ENCODE results near the gene MYBL2. TPM values are rescaled to one million over a fixed set of nuclear protein-coding genes. Genes with fewer than 3 reads are reported as not detected.

MYBL2 gene
- total RNA-seq, 1 experiment from 2014 or later = 345 TPM

DNA sequence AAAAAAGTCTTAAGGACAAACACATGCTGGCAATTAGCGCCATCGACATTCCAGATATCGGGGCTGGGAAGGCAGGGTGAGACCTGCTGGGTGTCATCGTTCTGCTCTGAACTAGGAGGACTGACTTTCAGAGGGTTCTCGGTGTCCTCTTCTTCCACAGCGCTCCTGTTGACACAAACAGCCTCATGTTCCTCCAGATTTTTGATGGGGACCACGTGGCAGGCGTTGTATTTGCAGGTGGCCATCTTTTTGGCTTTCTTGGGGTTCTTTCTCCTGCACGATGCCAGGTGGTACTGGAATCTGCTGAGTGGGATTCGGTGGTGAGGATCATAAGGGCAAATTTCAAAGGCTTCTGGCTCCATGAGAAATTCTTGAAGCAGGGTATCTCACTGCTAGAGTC is 59.4 kb downstream of the MYBL2 start:
- H3K4me1 ChIP-seq = peaks cover 5% of the 10 kb centered on the region; the same call in 1 of the 2 replicates
- BruUV-seq (replicated peaks) = no TSS peak
- H3K4me1 Mint-ChIP-seq (ENCODE audit: low read depth, unreplicated experiment) = peaks cover 7% of the 10 kb centered on the region

DNA sequence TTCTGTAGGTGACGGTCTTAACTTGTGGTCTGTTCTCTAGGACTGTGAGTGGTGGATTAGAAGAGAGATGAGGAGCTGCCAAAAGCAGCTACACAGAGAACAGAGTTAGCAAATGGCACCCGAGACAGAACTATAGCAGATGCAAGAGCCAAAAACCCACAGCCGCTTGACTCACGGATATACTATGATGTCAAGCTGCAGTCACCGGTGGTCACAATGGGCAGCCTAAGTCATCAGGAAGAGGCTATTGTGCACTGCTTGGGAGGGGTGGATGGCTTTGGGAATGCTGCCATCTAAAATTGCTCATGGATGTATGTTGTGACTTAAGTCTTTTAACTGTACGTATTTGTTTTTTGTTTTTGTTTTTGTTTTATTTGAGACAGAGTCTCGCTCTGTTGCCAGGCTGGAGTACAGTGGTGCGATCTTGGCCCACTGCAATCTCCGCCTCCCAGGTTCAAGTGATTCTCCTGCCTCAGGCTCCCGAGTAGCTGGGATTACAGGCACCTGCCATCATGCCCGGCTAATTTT is 60.0 kb downstream of the MYBL2 start, which contains the start of gene GTSF1L:
Gene GTSF1L (minus strand): TSS at position 192 of the 528 bp plus-strand sequence. CDS start 308 bp downstream, outside the sequence.
- Histone ChIP-seq H3K36me3 (ENCODE audit: control insufficient read depth, insufficient read depth, low read length) (no peaks in the 10 kb centered on the region), H3K4me1 (peaks cover 5% of the 10 kb centered on the region; the same call in 1 of the 2 replicates), H3K27me3 (replicated peaks; ENCODE audit: control insufficient read depth, insufficient read depth, low read length) (no peaks in the 10 kb centered on the region; the same call in 1 of the 2 replicates), H3K9me3 (no peaks in the 10 kb centered on the region), H3K4me3 (ENCODE audit: low read depth, low read length) (no peak within 1 kb of the TSS)
- Mint-ChIP-seq H3K27ac (ENCODE audit: unreplicated experiment) (no peak within 1 kb of the TSS), H3K27me3 (ENCODE audit: insufficient read depth, unreplicated experiment) (peaks cover 2% of the 10 kb centered on the region), H3K36me3 (ENCODE audit: insufficient read depth, unreplicated experiment) (no peaks in the 10 kb centered on the region), H3K4me3 (ENCODE audit: unreplicated experiment) (no peak within 1 kb of the TSS), H3K4me1 (ENCODE audit: low read depth, unreplicated experiment) (peaks cover 7% of the 10 kb centered on the region), H3K9me3 (ENCODE audit: unreplicated experiment) (no peaks in the 10 kb centered on the region)
- TF ChIP-seq, protein P1, sequence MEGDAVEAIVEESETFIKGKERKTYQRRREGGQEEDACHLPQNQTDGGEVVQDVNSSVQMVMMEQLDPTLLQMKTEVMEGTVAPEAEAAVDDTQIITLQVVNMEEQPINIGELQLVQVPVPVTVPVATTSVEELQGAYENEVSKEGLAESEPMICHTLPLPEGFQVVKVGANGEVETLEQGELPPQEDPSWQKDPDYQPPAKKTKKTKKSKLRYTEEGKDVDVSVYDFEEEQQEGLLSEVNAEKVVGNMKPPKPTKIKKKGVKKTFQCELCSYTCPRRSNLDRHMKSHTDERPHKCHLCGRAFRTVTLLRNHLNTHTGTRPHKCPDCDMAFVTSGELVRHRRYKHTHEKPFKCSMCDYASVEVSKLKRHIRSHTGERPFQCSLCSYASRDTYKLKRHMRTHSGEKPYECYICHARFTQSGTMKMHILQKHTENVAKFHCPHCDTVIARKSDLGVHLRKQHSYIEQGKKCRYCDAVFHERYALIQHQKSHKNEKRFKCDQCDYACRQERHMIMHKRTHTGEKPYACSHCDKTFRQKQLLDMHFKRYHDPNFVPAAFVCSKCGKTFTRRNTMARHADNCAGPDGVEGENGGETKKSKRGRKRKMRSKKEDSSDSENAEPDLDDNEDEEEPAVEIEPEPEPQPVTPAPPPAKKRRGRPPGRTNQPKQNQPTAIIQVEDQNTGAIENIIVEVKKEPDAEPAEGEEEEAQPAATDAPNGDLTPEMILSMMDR (IDR thresholded peaks at IDR 0.05; ENCODE audit: insufficient read depth in 1 of 2, low read depth in 1 of 2, low read length in 1 of 2, severe bottlenecking in 1 of 2, unreplicated experiment in 1 of 2) = no peak
- intact Hi-C loops (cut with micrococcal nuclease; ENCODE audit: unreplicated experiment) = no loop called here
- BruUV-seq (replicated peaks) = no TSS peak
- ChIA-PET POLR2A (no interaction called here), CTCF (no interaction called here)
- DNase-seq = no peak

More for the DNA sequence above, 59.4 kb downstream of the MYBL2 start:
- ChIA-PET POLR2A (no interaction called here), CTCF (interaction anchor here (0.6 kb wide), 1 partner anchor 171 kb away, joined by 8 read pairs; no protein-coding TSS in a partner anchor)
- Histone ChIP-seq H3K4me3 (ENCODE audit: low read depth, low read length) (no peak overlapping the region), H3K27me3 (replicated peaks; ENCODE audit: control insufficient read depth, insufficient read depth, low read length) (no peaks in the 10 kb centered on the region; the same call in 1 of the 2 replicates), H3K9me3 (no peaks in the 10 kb centered on the region), H3K36me3 (ENCODE audit: control insufficient read depth, insufficient read depth, low read length) (no peaks in the 10 kb centered on the region)
- intact Hi-C loops (cut with micrococcal nuclease; ENCODE audit: unreplicated experiment) = no loop called here
- TF ChIP-seq, protein P1 (IDR thresholded peaks at IDR 0.05; ENCODE audit: insufficient read depth in 1 of 2, low read depth in 1 of 2, low read length in 1 of 2, severe bottlenecking in 1 of 2, unreplicated experiment in 1 of 2) = no peak
- Mint-ChIP-seq H3K27me3 (ENCODE audit: insufficient read depth, unreplicated experiment) (peaks cover 2% of the 10 kb centered on the region), H3K27ac (ENCODE audit: unreplicated experiment) (no peak overlapping the region), H3K9me3 (ENCODE audit: unreplicated experiment) (no peaks in the 10 kb centered on the region), H3K4me3 (ENCODE audit: unreplicated experiment) (no peak overlapping the region), H3K36me3 (ENCODE audit: insufficient read depth, unreplicated experiment) (no peaks in the 10 kb centered on the region)
- DNase-seq = no peak

DNA sequence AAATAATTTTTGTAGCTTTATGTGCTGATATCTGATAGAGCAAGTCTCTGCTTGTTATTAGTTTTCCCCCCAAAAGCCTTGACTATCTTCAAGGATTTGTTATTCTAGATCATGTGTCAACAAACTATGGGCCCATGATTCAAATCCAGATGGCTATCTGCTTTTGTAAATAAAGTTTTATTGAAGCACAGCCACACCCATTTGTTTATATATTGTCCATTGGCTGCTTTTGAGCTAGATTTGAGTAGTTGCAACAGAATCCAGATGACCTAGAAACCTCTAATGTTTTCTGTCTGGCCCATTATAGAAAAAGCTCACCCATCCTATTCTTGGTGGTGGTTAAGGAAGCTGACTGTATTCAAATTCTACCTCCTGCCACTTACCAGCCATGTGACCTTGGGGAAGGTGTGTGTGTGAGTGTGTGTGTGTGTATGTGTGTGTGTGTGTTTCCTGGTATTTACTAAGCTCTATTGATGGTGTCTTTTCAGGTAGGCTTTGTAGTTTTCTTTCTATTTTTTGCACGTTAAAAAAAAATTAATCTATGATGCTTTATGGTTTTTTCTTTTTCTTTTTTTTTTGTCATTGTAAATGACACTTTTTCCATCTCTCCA is 61.2 kb downstream of the MYBL2 start:
- Mint-ChIP-seq H3K4me1 (ENCODE audit: low read depth, unreplicated experiment) (peaks cover 7% of the 10 kb centered on the region), H3K36me3 (ENCODE audit: insufficient read depth, unreplicated experiment) (no peaks in the 10 kb centered on the region), H3K27me3 (ENCODE audit: insufficient read depth, unreplicated experiment) (peaks cover 2% of the 10 kb centered on the region), H3K4me3 (ENCODE audit: unreplicated experiment) (no peak overlapping the region), H3K27ac (ENCODE audit: unreplicated experiment) (no peak overlapping the region), H3K9me3 (ENCODE audit: unreplicated experiment) (no peaks in the 10 kb centered on the region)
- no TSS peak for BruUV-seq (replicated peaks)
- no peaks in the 10 kb centered on the region for H3K9me3 ChIP-seq
- intact Hi-C loops (cut with micrococcal nuclease; ENCODE audit: unreplicated experiment) = no loop called here
- ChIA-PET POLR2A (no interaction called here), CTCF (interaction anchor here (1.0 to 1.6 kb wide), 2 partner anchors 21 to 36 kb away, joined by 3 to 6 read pairs; no protein-coding TSS in a partner anchor)
- TF ChIP-seq, protein P1 (IDR thresholded peaks at IDR 0.05; ENCODE audit: insufficient read depth in 1 of 2, low read depth in 1 of 2, low read length in 1 of 2, severe bottlenecking in 1 of 2, unreplicated experiment in 1 of 2) = no peak
- H3K4me3 ChIP-seq (ENCODE audit: low read depth, low read length) = no peak overlapping the region
- no peak for DNase-seq
- H3K36me3 ChIP-seq (ENCODE audit: control insufficient read depth, insufficient read depth, low read length) = no peaks in the 10 kb centered on the region
- peaks cover 5% of the 10 kb centered on the region; the same call in 1 of the 2 replicates for H3K4me1 ChIP-seq
- H3K27me3 ChIP-seq (replicated peaks; ENCODE audit: control insufficient read depth, insufficient read depth, low read length) = no peaks in the 10 kb centered on the region
